ENCODE data around the gene LRRC43. TPM values are rescaled to one million over a fixed set of nuclear protein-coding genes. Genes with fewer than 3 reads are reported as not detected.
A peak's percentile ranks its signal among the peaks of the same experiment; 100 is the strongest.
"Not testable (repeated sequence)": the region's sequence is repeated elsewhere in the genome, so short reads cannot be mapped to it uniquely, and the experiment has no call there.

LRRC43 gene
- total RNA-seq, 1 donor from 2014 or later = 0.70 TPM

- ATAC-seq = no peak
- intact Hi-C loops (cut with DNase I) = loop anchor here (5.0 kb wide), 1 partner anchor 133 kb away; no protein-coding TSS in a partner anchor
- no peak for DNase-seq (ENCODE audit: missing footprints)
Observed at GRCh38 chr12:122185494-122186082, 2.7 kb downstream of the LRRC43 start.

GRCh38 chr12:122187466-122187865 is 4.5 kb downstream of the LRRC43 start:
- ATAC-seq (no peak), DNase-seq (ENCODE audit: missing footprints) (no peak)
- intact Hi-C loops (cut with DNase I) = loop anchor here (5.0 kb wide), 1 partner anchor 135 kb away; no protein-coding TSS in a partner anchor

GRCh38 chr12:122189626-122190475 is 6.9 kb downstream of the LRRC43 start:
- ATAC-seq (no peak), DNase-seq (ENCODE audit: missing footprints) (no peak)
- intact Hi-C loops (cut with DNase I) = loop anchor here (5.0 kb wide), 1 partner anchor 138 kb away; no protein-coding TSS in a partner anchor

GRCh38 chr12:122190842-122191668 is 8.1 kb downstream of the LRRC43 start:
- DNase-seq (ENCODE audit: missing footprints) (no peak), ATAC-seq (peak; percentile 70)
- intact Hi-C loops (cut with DNase I) = no loop called here

- DNase-seq (ENCODE audit: missing footprints) = no peak
- intact Hi-C loops (cut with DNase I) = no loop called here
- ATAC-seq = no peak
Observed at GRCh38 chr12:122192441-122192840, 9.5 kb downstream of the LRRC43 start.

- ATAC-seq = no peak
- no peak for DNase-seq (ENCODE audit: missing footprints)
- intact Hi-C loops (cut with DNase I) = no loop called here
Observed at GRCh38 chr12:122194804-122195203, 11.9 kb downstream of the LRRC43 start.

- intact Hi-C loops (cut with DNase I) = no loop called here
- DNase-seq (ENCODE audit: missing footprints) (no peak), ATAC-seq (no peak)
Observed at GRCh38 chr12:122195405-122195804, 12.5 kb downstream of the LRRC43 start.

- ATAC-seq (no peak), DNase-seq (ENCODE audit: missing footprints) (no peak)
- intact Hi-C loops (cut with DNase I) = no loop called here
Observed at GRCh38 chr12:122197612-122197966, 14.7 kb downstream of the LRRC43 start.

GRCh38 chr12:122199484-122200355 is 16.8 kb downstream of the LRRC43 start:
- DNase-seq (ENCODE audit: missing footprints) (no peak), ATAC-seq (no peak)
- intact Hi-C loops (cut with DNase I) = no loop called here

GRCh38 chr12:122200541-122201175 is 17.7 kb downstream of the LRRC43 start:
- no peak for ATAC-seq
- intact Hi-C loops (cut with DNase I) = no loop called here
- no peak for DNase-seq (ENCODE audit: missing footprints)

- DNase-seq (ENCODE audit: missing footprints) (no peak), ATAC-seq (no peak)
- intact Hi-C loops (cut with DNase I) = no loop called here
Observed at GRCh38 chr12:122201381-122201780, 18.5 kb downstream of the LRRC43 start.

- DNase-seq (ENCODE audit: missing footprints) (no peak), ATAC-seq (no peak)
- intact Hi-C loops (cut with DNase I) = no loop called here
Observed at GRCh38 chr12:122202017-122202416, 19.1 kb downstream of the LRRC43 start.

- DNase-seq (ENCODE audit: missing footprints); ATAC-seq; intact Hi-C loops (cut with DNase I): not testable (repeated sequence)
Observed at GRCh38 chr12:122202811-122203210, 19.9 kb downstream of the LRRC43 start.

GRCh38 chr12:122203301-122204166 is 20.6 kb downstream of the LRRC43 start, which contains the start of gene B3GNT4:
Gene B3GNT4 (plus strand): TSS chr12:122203709. CDS start chr12:122204619, 910 bp downstream.
- ATAC-seq (peak; percentile 67), DNase-seq (ENCODE audit: missing footprints) (no peak)
- intact Hi-C loops (cut with DNase I) = no loop called here

- DNase-seq (ENCODE audit: missing footprints) (no peak), ATAC-seq (no peak)
- intact Hi-C loops (cut with DNase I) = no loop called here
Observed at GRCh38 chr12:122204167-122205052, 21.5 kb downstream of the LRRC43 start.
